Urinary bladder (tissue), 4 donors: ENCODE measurements around the gene LMNA. TPM values are rescaled to one million over a fixed set of nuclear protein-coding genes. Genes with fewer than 3 reads are reported as not detected.
A peak's percentile ranks its signal among the peaks of the same experiment; 100 is the strongest.

ENCODE experiments used
- DNase-seq: peaks from one replicate; pipeline ENCODE4 v3.0.0-alpha.2; 2015; ENCODE audit errors: extremely low spot score
- H3K27ac ChIP-seq: one replicate; pipeline ENCODE4 v1.5.1; 2013; ENCODE audit warnings: low read depth, mild to moderate bottlenecking, moderate library complexity
- H3K36me3 ChIP-seq: one replicate; pipeline ENCODE4 v1.6.1; 2013; ENCODE audit warnings: mild to moderate bottlenecking, moderate library complexity; ENCODE audit not compliant: insufficient read depth
- H3K4me1 ChIP-seq: one replicate; pipeline ENCODE4 v1.6.1; 2013; ENCODE audit warnings: mild to moderate bottlenecking, moderate library complexity; ENCODE audit not compliant: insufficient read depth
- H3K4me3 ChIP-seq: one replicate; pipeline ENCODE4 v1.5.1; 2013; ENCODE audit warnings: low read depth, low read length
- WGBS: extraction: QIAGEN DNeasy Blood & Tissue Kit; methylation state at CpG from one replicate; pipeline ENCODE4 v1.1.7; 2013; 5-methylcytosine and 5-hydroxymethylcytosine counted together
- polyA plus RNA-seq: library from polyadenylated mRNA; stranded (reverse); fragments of 200-250 nt; gene quantifications from one replicate; pipeline ENCODE4 v1.2.3, GENCODE V29; 2013
- total RNA-seq: library from RNA; depleted of rRNA; stranded (reverse); fragments of >200 nt; gene quantifications from one replicate; pipeline ENCODE4 v1.2.3, GENCODE V29; 2014
- donor health status: healthy with polysubstance abuse.
- donor health status: healthy.

The LMNA gene
- total and polyA plus RNA-seq, 2 donors = 224 to 306 TPM

DNA sequence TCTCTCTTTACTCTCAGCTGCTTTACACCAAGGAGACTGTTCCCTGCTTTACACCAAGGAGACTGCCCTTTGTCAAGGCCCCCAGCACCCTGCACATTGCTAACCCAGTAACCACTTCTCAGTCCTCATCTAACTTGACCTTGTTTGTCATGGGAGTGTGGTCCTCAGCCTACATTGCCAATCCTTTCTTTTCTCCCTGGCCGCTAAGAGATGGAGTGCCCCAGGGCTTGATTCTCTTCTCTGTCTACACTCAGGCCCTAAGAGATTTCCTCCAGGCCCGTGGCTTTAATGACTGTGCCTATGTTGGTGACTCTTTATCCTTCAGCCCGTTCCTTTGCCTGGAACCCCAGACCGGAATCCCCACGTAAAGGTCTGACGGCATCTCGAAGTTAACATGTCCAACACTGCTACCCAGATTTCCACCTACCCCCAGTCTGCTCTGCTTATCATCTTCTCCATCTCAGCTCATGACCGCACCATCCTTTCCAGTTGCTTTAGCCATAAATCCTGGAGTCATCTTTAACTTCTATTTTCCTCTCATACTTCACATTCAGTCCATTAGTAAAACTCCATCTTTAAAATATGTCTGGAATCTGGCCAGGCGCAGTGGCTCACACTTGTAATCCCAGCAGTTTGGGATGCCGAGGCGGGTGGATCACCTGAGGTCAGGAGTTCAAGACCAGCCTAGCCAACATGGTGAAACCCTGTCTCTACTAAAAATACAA is 29.4 kb downstream of the LMNA start:
- DNase-seq = no peak
- Histone ChIP-seq H3K4me1 (no peaks in the 10 kb centered on the region), H3K36me3 (no peaks in the 10 kb centered on the region), H3K4me3 (no peak overlapping the region), H3K27ac (no peak overlapping the region)
- WGBS = 35% methylated on average over 11 of the region's 11 CpGs

DNA sequence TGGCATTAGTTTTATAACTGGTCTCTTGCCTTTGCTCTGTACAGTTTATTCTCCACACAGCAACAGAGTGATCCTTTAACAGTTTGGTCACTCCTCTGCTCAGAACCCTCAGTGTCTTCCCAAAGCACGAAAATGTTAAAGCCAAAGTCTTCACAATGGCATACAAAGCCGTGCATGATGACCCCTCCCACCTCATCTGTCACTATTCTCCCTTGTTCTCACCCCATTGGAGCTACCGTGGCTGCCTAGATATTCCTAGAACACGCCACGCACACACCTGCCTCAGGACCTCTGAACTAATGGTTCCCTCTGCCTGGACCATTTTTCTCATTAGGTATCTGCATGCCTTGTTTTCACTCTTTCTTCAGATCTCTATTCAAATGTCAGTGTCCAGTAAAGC is 30.2 kb downstream of the LMNA start:
- 59% methylated on average over 5 of the region's 5 CpGs for WGBS
- no peak overlapping the region for H3K27ac ChIP-seq
- no peak overlapping the region for H3K4me3 ChIP-seq
- DNase-seq = no peak
- no peaks in the 10 kb centered on the region for H3K4me1 ChIP-seq
- H3K36me3 ChIP-seq = no peaks in the 10 kb centered on the region

DNA sequence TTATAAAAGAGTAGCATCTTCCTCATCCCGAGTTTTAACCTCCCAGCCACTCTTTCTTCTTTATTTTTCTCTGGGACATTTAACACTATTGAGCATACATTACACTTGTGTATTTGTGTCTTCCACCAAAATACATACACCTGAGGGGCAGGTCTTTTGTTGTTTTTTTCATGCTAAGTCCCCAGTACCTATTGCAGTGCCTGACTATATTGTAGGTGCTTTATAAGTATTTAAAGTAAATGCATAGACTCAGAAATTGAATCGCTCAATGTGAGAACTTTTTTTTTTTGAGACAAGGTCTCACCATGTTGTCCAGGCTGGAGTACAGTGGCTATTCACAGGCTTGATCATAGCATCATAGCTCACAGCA is 31.1 kb downstream of the LMNA start:
- Histone ChIP-seq H3K4me1 (no peaks in the 10 kb centered on the region), H3K36me3 (no peaks in the 10 kb centered on the region), H3K27ac (no peak overlapping the region), H3K4me3 (no peak overlapping the region)
- no peak for DNase-seq
- 64% methylated on average over 2 of the region's 2 CpGs for WGBS

DNA sequence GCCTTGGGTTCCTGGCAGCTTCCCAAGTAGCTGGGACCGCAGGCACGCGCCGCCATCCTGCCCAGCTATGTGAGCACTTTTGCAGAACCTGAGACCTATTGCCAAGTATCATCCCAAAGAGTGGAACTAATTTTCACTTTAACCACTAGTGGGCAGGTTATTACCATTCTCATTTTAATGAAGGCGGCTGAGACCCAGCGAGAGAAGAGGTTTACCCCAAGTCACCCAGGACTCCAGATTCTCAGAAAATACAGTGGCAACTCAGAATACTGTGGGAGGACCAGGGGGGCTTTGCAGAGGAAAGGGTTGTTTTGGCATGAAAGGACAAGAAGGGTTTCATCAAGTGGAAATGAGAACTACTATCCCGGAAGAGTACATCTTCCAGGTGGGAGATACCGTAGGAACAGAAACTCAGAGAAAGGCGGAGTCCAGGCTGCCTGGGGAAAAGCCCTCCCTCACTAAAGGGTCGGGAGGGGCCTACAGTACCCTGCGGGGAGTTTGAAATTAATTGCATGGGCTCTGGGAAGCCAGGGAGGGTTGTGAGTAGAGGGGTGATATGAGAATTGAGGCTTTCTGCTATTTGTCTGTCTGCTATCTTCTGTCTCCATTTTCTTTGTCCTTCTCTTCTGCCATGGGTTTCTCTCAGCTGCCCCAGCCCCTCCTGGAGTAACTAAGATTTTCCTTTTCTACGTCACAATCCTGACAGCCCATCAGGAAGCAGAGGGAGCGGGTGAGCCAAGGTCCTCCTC is 31.7 kb downstream of the LMNA start:
- Histone ChIP-seq H3K4me3 (no peak overlapping the region), H3K27ac (no peak overlapping the region), H3K36me3 (no peaks in the 10 kb centered on the region), H3K4me1 (no peaks in the 10 kb centered on the region)
- 10% methylated on average over 13 of the region's 13 CpGs for WGBS
- peak; percentile 70 for DNase-seq

DNA sequence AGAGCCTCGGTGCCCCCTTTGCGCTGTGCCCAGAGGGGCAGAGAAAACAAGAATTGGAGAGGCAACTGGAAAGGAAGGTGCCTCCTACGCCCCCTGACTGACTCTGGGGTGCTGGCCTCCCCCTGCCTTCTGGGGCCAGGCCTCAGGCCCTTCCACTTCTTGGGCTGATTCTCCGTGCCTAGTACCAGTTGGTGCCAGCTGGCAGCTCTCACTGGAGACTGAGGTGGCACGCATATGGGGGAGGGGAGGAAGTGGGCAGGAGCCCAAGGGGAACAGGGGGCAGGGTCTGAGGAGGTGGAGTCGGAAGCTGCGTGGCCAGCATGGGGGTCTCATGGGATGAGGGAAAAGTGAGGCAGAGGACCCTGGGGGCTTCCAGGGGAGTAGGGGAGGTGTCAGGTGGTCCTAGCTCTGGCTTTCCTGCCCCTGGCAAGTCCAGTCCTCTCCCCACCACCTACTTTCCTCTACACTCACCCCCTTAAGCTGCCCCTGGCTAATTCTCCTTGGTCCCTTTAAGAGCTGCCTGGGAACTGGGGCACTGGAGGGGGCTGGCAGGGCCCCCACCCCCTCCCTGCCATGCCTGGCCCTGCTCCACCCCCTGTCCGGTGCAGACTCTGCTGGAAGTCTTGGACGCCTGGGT is 32.4 kb downstream of the LMNA start:
- 21% methylated on average over 9 of the region's 9 CpGs for WGBS
- DNase-seq = no peak
- Histone ChIP-seq H3K4me1 (no peaks in the 10 kb centered on the region), H3K4me3 (no peak overlapping the region), H3K36me3 (no peaks in the 10 kb centered on the region), H3K27ac (no peak overlapping the region)

DNA sequence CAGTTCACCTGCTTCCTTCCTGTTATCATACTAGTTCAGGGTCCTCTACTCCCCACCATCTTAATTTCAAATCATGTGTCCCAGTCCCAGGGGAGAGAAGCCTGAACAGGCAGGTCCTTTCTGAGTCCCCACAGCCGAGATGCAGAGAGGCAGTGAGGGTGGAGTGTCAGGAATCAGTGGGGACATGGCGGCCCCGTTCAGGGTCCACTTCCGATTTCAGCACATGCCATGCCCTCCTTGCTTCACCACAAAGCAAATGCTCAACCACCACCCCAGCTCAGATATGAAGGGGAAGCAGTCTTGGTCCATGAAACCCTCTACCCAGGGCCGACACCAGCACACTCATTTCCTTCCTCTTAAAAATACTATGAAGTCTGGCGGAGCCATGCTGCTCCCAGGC is 33.7 kb downstream of the LMNA start:
- 64% methylated on average over 6 of the region's 6 CpGs for WGBS
- Histone ChIP-seq H3K27ac (no peak overlapping the region), H3K36me3 (no peaks in the 10 kb centered on the region)

DNA sequence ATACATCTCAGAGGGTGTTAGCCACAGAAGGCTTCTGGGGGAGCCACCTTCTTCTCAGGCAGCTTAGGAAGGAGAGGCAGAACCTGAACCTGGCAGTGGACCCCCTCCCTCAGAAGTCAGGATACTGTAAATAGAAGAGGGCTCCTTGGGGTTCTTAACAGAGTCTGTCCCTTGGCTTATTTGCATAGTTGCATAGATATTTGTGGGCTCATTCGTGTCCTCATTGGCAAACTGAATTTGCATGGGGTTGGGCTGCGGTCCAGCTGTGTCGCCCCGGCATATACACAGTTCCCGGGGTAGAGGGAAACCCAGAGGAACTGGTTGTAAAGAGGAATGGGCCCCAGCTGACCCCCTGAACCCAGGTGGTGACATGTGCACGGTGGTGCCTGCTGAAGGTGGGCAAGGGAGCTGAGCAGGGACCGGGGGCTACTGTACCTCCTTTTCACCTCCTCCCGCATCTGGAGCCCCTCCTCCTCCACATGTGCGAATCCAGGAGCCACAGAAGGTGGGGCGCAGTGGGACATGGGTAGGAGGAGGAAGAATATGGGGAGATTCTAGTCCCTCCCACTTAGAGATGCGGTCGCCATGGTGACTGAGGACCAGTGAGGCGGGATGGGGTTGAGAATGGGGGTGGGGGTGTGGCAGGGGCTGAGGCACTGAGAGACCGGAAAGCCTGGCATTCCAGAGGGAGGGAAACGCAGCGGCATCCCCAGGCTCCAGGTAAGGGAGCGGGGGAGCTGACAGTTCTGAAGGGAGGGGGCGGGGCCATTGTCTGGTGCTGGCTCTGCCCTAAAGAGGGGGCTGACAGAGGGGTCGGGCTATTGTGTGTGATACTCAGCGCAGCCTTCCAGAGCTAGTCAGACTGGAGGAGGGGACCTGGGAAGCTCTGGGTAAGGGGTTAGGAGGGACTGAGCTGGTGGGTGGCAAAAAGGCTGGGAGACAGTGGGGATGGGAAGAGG is 35.1 kb downstream of the LMNA start:
- no peak overlapping the region for H3K4me3 ChIP-seq
- 17% methylated on average over 20 of the region's 20 CpGs for WGBS
- H3K27ac ChIP-seq = no peak overlapping the region
- no peaks in the 10 kb centered on the region for H3K36me3 ChIP-seq
- DNase-seq = no peak
- no peaks in the 10 kb centered on the region for H3K4me1 ChIP-seq

More for the DNA sequence above, 33.7 kb downstream of the LMNA start:
- DNase-seq = no peak
- Histone ChIP-seq H3K4me1 (no peaks in the 10 kb centered on the region), H3K4me3 (no peak overlapping the region)

DNA sequence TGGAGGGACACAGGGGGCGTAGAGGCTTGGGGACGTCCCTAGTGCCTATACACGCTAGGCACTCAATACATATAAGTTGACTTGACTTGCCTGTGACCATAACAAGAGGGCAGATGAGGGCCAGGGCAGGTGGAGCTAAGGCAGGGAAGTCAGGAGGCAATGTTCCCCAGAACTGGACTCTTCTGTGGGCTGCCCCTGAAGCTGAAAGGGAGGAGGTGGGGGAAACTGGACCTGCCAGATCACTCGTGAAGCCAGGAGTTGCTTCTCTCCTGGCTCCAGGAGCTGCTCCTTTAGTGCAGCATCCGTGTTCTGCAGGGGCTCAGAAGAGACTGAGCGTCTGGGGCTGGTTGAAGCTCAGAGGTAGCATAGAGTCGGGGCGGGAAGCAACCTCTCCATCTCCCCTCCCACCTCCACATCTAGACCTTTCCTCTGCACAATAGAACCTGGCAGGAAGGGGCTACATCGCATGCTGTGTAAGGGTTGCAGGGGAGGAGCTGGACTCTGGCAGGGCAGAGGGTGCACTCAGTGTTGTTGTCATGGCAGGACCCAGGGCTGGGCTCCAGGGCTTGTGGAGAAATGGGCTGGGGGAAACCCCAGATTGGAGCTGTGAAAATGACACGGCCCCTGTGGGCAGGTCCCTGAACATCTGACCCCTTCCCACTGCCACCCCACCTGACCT is 36.0 kb downstream of the LMNA start:
- Histone ChIP-seq H3K27ac (no peak overlapping the region), H3K36me3 (no peaks in the 10 kb centered on the region), H3K4me1 (no peaks in the 10 kb centered on the region), H3K4me3 (no peak overlapping the region)
- DNase-seq = no peak
- 37% methylated on average over 10 of the region's 10 CpGs for WGBS

DNA sequence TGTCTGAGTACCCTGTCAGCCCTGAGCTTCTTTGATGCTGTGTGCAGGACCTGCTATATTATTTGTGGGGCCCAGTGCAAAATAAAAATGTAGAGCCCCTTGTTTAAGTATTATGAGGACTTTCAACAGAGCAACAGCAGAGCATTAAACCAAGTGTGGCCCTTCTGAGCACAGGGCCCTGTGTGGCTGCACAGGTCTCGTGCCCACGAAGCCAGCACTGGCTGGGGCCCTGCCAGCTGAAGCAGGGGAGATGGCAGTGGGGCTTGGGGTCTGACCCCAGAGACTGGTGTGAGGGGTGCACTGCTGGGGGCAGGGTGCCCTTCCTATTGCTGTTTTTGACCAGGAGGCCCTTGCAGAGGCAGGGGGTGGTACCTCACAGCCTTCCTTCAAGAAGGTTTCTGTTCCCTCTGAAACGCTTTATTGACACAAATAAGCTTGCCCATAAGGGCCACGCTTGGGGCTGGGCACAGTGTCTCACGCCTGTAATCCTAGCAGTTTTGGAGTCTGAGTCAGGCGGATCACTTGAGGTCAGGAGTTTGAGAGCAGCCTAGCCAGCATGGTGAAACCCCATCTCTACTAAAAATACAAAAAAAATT is 36.7 kb downstream of the LMNA start:
- H3K4me1 ChIP-seq = no peaks in the 10 kb centered on the region
- no peak overlapping the region for H3K27ac ChIP-seq
- no peaks in the 10 kb centered on the region for H3K36me3 ChIP-seq
- WGBS = 62% methylated on average over 6 of the region's 6 CpGs
- no peak overlapping the region for H3K4me3 ChIP-seq
- DNase-seq = no peak

DNA sequence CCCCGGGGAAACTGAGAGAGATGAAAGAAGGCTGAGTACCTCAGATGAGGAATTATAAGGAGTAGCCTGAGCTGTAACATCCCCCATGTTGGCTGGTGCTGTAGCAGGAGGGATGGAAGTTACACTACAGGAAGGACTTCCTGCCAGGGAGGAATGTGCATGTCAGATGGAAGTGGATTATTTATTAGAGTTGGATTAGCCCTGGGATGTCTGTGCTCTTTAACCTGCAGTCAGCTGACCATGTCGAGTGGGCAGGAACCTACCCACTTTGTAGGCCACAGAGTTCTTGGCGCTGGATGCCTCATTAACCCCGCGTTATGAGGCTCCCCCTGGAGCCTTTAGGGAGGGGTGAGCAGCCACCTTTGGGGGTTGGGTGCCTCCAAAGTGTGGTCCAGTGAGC is 38.1 kb downstream of the LMNA start:
- H3K27ac ChIP-seq = no peak overlapping the region
- H3K36me3 ChIP-seq = no peaks in the 10 kb centered on the region
- no peaks in the 10 kb centered on the region for H3K4me1 ChIP-seq
- H3K4me3 ChIP-seq = no peak overlapping the region
- no peak for DNase-seq
- 59% methylated on average over 5 of the region's 5 CpGs for WGBS

DNA sequence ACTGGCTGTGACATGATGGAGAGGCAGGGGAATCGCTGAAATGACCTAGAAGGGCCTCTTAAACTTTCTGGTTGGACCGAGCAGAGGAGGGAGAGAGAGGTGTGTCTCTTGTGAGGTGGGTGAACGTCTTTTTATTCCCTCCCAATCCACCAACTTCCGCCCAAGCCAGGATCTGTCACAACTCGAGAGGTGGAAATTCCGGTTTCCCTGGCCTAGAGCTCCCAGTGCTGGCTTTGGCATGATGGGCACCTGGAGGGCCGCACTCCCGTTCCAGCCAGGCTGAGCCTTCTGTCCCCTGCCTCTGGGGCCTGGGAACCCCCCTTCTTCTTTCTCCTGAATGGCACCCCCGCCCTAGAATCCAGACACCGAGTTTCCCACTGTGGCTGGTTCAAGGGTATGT is 38.9 kb downstream of the LMNA start, which contains the start of gene SEMA4A:
Gene SEMA4A (plus strand): TSS at position 224 of the 400 bp plus-strand sequence. CDS start 994 bp downstream, outside the sequence.
- Histone ChIP-seq H3K36me3 (no peaks in the 10 kb centered on the region), H3K27ac (no peak within 1 kb of the TSS), H3K4me3 (no peak within 1 kb of the TSS), H3K4me1 (no peaks in the 10 kb centered on the region)
- 79% methylated on average over 10 of the region's 10 CpGs for WGBS
- DNase-seq = peak; percentile 74

DNA sequence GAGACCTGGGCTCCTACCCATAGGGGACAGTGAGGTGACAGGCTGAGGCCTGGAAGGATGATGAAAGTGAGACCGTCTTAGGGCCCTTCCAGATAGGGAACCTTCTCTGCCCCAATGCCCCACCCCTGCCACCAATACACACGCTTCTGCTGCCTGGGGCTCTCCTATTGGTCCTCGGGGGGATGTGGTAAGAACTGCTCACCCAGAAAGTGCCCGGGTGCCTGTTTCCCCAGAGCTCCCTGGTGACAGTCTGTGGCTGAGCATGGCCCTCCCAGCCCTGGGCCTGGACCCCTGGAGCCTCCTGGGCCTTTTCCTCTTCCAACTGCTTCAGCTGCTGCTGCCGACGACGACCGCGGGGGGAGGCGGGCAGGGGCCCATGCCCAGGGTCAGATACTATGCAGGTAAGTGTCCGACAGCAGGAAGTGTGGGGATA is 39.8 kb downstream of the LMNA start:
- Histone ChIP-seq H3K4me3 (no peak overlapping the region), H3K27ac (no peak overlapping the region), H3K36me3 (no peaks in the 10 kb centered on the region), H3K4me1 (no peaks in the 10 kb centered on the region)
- no peak for DNase-seq
- WGBS = 64% methylated on average over 11 of the region's 11 CpGs
